Heart left ventricle (tissue), 16 donors: ENCODE results near the gene SPRED3. TPM values are rescaled to one million over a fixed set of nuclear protein-coding genes. Genes with fewer than 3 reads are reported as not detected.
"Not testable (repeated sequence)": the region's sequence is repeated elsewhere in the genome, so short reads cannot be mapped to it uniquely, and the experiment has no call there.

Experiments
- ATAC-seq, 4 donors: fragments of 200-7000 bp; cut with Tn5 transposase; one replicate each; pipeline ENCODE4 v1.9.1; 2020 to 2022; ENCODE audit warnings: moderate library complexity in 4 of 4, mild to moderate bottlenecking in 3 of 4, moderate number of reproducible peaks in 1 of 4
- DNase-seq, 5 donors: peaks; one replicate each; pipeline ENCODE4 v3.0.0-alpha.2; 2020
- H3K27ac ChIP-seq, 12 donors: fragments of 200-600 bp; sonication (generic) in 4 of 12; one replicate each; pipeline versions ENCODE4 v1.5.0 to v1.8.0; 2016 to 2022; ENCODE audit warnings: mild to moderate bottlenecking in 2 of 12
- H3K27me3 ChIP-seq, 9 donors: fragments of 200-600 bp; sonication (generic) in 2 of 9; one replicate each; pipeline versions ENCODE4 v1.5.1 to v1.8.0; 2016 to 2022; ENCODE audit warnings: mild to moderate bottlenecking in 3 of 9
- H3K36me3 ChIP-seq, 9 donors: fragments of 200-600 bp; sonication (generic) in 2 of 9; one replicate each; pipeline versions ENCODE4 v1.5.0 to v1.8.0; 2018 to 2022; ENCODE audit warnings: mild to moderate bottlenecking in 2 of 9
- H3K4me1 ChIP-seq, 12 donors: fragments of 200-600 bp; sonication (generic) in 4 of 12; one replicate each; pipeline versions ENCODE4 v1.5.0 to v1.8.0; 2016 to 2022; ENCODE audit warnings: mild to moderate bottlenecking in 3 of 12
- H3K4me3 ChIP-seq, 12 donors: fragments of 200-600 bp; sonication (generic) in 4 of 12; one replicate each; pipeline versions ENCODE4 v1.5.0 to v1.8.0; 2017 to 2022; ENCODE audit warnings: mild to moderate bottlenecking in 9 of 12, moderate library complexity in 4 of 12
- H3K9me3 ChIP-seq, 12 donors: fragments of 200-600 bp; sonication (generic) in 4 of 12; one replicate each; pipeline versions ENCODE4 v1.5.0 to v1.8.0; 2016 to 2022; ENCODE audit warnings: mild to moderate bottlenecking in 1 of 12
- POLR2A ChIP-seq, 2 donors: fragments of 450-650 bp; IDR thresholded peaks; one replicate each; pipeline ENCODE4 v1.6.1; 2017; ENCODE audit warnings: antibody characterized with exemption in 2 of 2, mild to moderate bottlenecking in 2 of 2, moderate library complexity in 2 of 2
- WGBS, 4 donors: extraction: QIAGEN DNeasy Blood & Tissue Kit in 2 of 4; methylation state at CpG; one replicate each; pipeline versions ENCODE4 v1.1.5 to v1.1.7; 2013 to 2018; 5-methylcytosine and 5-hydroxymethylcytosine counted together
- intact Hi-C, 10 donors: fragments of 100-400 bp; cut with DNase I; formaldehyde crosslinking; loops; one replicate each; pipeline versions ENCODE4 v1.11.1 to v1.14.2; 2022
- polyA plus RNA-seq, 2 donors: library from polyadenylated mRNA; stranded (reverse); fragments of 200-250 nt; gene quantifications; one replicate each; pipeline ENCODE4 v1.2.3, GENCODE V29; 2013
- total RNA-seq, 9 donors: library from RNA; depleted of rRNA in 2 of 9; stranded (reverse); fragments of >200 nt in 2 of 9; fragmentation: NEBNext Ultra II Directional in 3 of 9; extraction: Animal tissue kit (Norgen Biotek cat#: 25700) in 3 of 9; gene quantifications; one replicate each; pipeline versions ENCODE4 v1.1.0 to v1.2.4, GENCODE V29; 2016 to 2023
- TF ChIP-seq, protein P1 (sequence below), 12 donors: fragments of 200-600 bp; sonication (generic) in 4 of 12; IDR thresholded peaks; one replicate each; pipeline versions ENCODE4 v1.5.0 to v1.8.0; 2018 to 2022; ENCODE audit warnings: antibody characterized with exemption in 12 of 12, mild to moderate bottlenecking in 5 of 12
- donor health status: ischemic (EF 13 %, LVEDD 7.1; RV severe dilation, severe dysfunction).
- donor health status: healthy with polysubstance abuse.
- donor health status: DM: no; HTN: yes; CAD: no.
- donor health status: DM: no; HTN: no; CAD: no.
- donor health status: ischemic (EF 25% LVEDD 6.9; RV normal size, moderate dysfunction).
- donor health status: ischemic (EF 25% LVEDD 5.7; RV mildly dilated, moderate dysfunction).
- donor health status: healthy.
- donor health status: DM: yes; HTN: yes; CAD: no.
- donor health status: ischemic (EF 35%, LVEDD 5.7; RV mildly dilated, moderate dysfunction).
- donor health status: nonischemic (EF 11% LVEDD 7.7; RV severe dilation, severe dysfunction).
- donor health status: DM: yes; HTN: yes; CAD: no.
- donor health status: PGD.
- donor health status: ischemic (EF 29% LVEDD 5.4; RV normal size, mild dysfunction).
- donor health status: nonischemic (EF 23%, LVEDD 6.1; RV moderate dilation, normal function).

Gene SPRED3
- total and polyA plus RNA-seq, 11 donors: 0.18 to 3.1 (median 0.72) TPM; not detected in 1

DNA sequence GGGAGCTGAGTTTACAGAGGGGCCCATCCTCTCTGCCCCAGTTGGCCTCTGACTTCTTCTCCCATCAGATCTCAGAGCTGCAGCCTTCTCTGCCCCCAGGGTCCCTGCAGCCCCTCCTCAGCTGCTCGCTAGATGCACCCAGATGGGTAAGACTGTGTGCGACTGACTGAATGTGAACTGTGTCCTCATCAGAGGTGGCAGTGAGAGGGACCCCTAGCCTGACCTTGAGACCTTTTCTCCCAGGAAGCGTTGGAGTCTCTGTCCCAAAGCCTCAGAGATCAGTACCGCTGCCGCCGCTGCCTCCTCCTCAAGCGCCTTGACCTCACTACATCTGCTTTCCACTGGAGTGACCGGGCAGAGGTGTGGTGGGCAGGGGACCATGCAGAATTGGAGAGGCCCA lies 16.8 kb downstream of the SPRED3 start:
- ATAC-seq (no peak), DNase-seq (no peak)
- H3K4me1 ChIP-seq: peaks cover 0 to 13% (median 7%) of the 10 kb centered on the region in 12 donors
- H3K9me3 ChIP-seq: no peaks in the 10 kb centered on the region
- H3K27ac ChIP-seq: no peak overlapping the region
- WGBS, 4 donors: 94 to 97% (median 95%) methylated on average over 8 of the region's 8 CpGs
- intact Hi-C loops: loop anchor here in 7 of 10 donors (5.0 to 10.0 kb wide), 5 partner anchors 110 to 530 kb away; partner anchors contain the start of genes MRPS12 (in 3 of the 7) and SARS2 (in 3 of the 7)
- H3K27me3 ChIP-seq: peaks cover 0 to 17% (median 1%) of the 10 kb centered on the region in 9 donors
- peaks cover 0 to 37% (median 22%) of the 10 kb centered on the region in 9 donors for H3K36me3 ChIP-seq
- no peak overlapping the region for H3K4me3 ChIP-seq
- TF ChIP-seq, protein P1, sequence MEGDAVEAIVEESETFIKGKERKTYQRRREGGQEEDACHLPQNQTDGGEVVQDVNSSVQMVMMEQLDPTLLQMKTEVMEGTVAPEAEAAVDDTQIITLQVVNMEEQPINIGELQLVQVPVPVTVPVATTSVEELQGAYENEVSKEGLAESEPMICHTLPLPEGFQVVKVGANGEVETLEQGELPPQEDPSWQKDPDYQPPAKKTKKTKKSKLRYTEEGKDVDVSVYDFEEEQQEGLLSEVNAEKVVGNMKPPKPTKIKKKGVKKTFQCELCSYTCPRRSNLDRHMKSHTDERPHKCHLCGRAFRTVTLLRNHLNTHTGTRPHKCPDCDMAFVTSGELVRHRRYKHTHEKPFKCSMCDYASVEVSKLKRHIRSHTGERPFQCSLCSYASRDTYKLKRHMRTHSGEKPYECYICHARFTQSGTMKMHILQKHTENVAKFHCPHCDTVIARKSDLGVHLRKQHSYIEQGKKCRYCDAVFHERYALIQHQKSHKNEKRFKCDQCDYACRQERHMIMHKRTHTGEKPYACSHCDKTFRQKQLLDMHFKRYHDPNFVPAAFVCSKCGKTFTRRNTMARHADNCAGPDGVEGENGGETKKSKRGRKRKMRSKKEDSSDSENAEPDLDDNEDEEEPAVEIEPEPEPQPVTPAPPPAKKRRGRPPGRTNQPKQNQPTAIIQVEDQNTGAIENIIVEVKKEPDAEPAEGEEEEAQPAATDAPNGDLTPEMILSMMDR (IDR thresholded peaks at IDR 0.05): no peak
- no peak for TF ChIP-seq POLR2A (IDR thresholded peaks at IDR 0.05)

DNA sequence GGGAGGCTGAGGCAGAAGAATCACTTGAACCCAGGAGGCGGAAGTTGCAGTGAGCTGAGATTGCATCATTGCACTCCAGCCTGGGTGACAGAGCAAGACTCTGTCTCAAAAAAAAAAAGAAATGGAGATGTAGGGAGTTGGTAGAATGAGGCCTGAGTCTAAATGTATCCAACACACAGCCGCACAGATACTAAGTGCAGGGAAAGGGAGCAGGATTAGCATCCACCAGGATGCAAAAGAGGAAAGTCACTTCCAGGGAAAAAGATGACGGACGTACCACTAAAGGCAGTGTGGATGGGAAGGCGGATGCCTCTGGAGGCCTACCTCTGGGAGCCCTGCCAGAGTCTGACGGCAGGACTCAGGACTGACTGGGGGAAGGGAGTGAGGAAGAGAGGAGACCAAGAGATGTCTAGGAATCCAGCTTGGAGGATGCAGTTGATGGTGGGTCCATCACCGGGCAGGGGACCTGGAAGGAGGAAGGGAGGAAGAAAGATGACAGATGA lies 21.2 kb downstream of the SPRED3 start:
- WGBS, 4 donors: 31 to 37% (median 32%) methylated on average over 7 of the region's 7 CpGs
- DNase-seq (peak in 2 of 5 donors; percentile 58 to 60), ATAC-seq (peak; percentile 50 to 84 (median 76))
- Histone ChIP-seq H3K9me3 (no peaks in the 10 kb centered on the region), H3K27ac (no peak overlapping the region), H3K4me1 (peaks cover 0 to 4% (median 0%) of the 10 kb centered on the region in 12 donors), H3K36me3 (peaks cover 0 to 36% (median 22%) of the 10 kb centered on the region in 9 donors), H3K27me3 (no peaks in the 10 kb centered on the region), H3K4me3 (no peak overlapping the region)
- intact Hi-C loops: loop anchor here in 7 of 10 donors (5.0 to 10.0 kb wide), 6 partner anchors 105 to 545 kb away; partner anchors contain the start of genes MRPS12 (in 3 of the 7) and SARS2 (in 3 of the 7)
- TF ChIP-seq POLR2A (IDR thresholded peaks at IDR 0.05): no peak
- TF ChIP-seq, protein P1 (IDR thresholded peaks at IDR 0.05): no peak

DNA sequence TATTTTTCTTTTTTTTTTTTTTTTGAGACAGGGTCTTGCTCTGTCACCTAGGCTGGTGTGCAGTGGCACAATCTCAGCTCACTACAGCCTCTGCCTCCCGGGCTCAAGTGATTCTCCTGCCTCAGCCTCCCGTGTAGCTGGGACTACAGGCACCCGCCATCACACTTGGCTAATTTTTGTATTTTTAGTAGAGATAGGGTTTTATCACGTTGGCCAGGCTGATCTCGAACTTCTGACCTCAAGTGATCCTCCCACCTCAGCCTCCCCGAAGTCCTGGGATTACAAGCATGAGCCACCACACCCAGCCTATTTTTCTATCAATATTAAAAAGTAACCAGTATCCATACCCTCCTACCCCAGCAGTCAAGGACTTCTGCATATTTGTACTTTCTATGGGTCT lies 21.9 kb downstream of the SPRED3 start:
- intact Hi-C loops: loop anchor here in 1 of 10 donors (10.0 kb wide), 1 partner anchor 544 kb away; no protein-coding TSS in a partner anchor
- DNase-seq, ATAC-seq, H3K4me3 ChIP-seq, H3K27ac ChIP-seq, H3K4me1 ChIP-seq, H3K9me3 ChIP-seq, H3K27me3 ChIP-seq: not testable (repeated sequence)
- 59 to 72% (median 69%) methylated on average over 6 of the region's 6 CpGs for WGBS, 4 donors
- peaks cover 0 to 29% (median 17%) of the 10 kb centered on the region in 9 donors for H3K36me3 ChIP-seq

DNA sequence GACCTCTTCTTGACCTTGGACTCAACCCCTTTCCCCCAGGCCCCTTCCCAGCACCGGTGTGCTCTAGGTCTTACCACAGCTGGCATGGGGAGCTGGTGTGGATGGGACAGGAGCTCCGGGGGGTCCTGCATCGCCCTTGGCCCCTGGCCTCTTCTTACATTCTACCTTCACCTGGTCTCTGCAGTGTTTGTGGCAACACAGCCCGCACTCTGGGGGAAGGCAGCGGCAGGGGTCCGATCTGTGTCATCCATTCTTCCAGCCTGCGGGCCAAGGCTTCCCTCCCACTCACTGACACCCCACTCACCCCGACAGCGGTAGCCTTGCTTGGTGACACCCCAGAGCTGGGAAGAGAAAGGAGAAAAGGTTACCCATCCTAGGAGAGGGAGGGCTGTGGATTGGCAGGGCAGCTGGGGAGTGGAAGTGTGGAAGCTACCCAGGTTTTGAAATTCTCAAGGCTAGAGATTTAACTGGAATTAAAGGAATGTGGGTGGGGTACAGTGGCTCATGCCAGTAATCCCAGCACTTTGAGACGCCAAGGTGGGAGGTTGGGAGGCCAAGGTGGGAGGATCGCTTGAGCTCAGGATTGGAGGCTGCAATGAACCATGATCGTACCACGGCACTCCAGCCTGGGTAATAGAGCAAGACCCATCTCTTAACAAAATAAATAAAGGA lies 22.7 kb downstream of the SPRED3 start:
- Histone ChIP-seq H3K9me3 (no peaks in the 10 kb centered on the region), H3K27me3 (no peaks in the 10 kb centered on the region), H3K4me1 (peaks cover 0 to 4% (median 0%) of the 10 kb centered on the region in 12 donors), H3K27ac (no peak overlapping the region), H3K36me3 (peaks cover 0 to 25% (median 12%) of the 10 kb centered on the region in 9 donors), H3K4me3 (no peak overlapping the region)
- DNase-seq (no peak), ATAC-seq (peak in 1 of 4 donors; percentile 13)
- TF ChIP-seq, protein P1 (IDR thresholded peaks at IDR 0.05): no peak
- no peak for TF ChIP-seq POLR2A (IDR thresholded peaks at IDR 0.05)
- intact Hi-C loops: loop anchor here in 1 of 10 donors (10.0 kb wide), 1 partner anchor 544 kb away; no protein-coding TSS in a partner anchor
- 84 to 89% (median 87%) methylated on average over 13 of the region's 13 CpGs for WGBS, 4 donors

DNA sequence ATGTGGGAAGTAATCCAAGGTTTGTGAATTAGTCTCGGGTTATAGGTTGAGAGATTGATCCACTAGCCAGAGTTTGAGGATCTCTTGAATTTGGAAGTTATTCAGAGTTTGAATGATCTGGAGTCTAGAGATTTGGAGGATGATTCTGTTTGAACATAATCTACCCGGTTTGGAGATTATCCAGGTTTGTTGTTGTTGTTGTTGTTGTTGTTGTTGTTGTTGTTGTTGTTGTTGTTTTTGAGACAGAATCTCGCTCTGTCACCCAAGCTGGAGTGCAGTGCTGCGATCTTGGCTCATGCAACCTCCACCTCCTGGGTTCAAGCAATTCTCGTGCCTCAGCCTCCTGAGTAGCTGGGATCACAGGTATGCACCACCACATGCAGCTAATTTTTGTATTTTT lies 23.4 kb downstream of the SPRED3 start:
- WGBS, 4 donors: 90 to 93% (median 92%) methylated on average over 5 of the region's 5 CpGs
- not testable (repeated sequence) for H3K4me3 ChIP-seq, ATAC-seq, H3K4me1 ChIP-seq, DNase-seq, H3K27me3 ChIP-seq, H3K27ac ChIP-seq, H3K9me3 ChIP-seq
- peaks cover 0 to 17% (median 5%) of the 10 kb centered on the region in 9 donors for H3K36me3 ChIP-seq
- intact Hi-C loops: loop anchor here in 1 of 10 donors (10.0 kb wide), 1 partner anchor 543 kb away; no protein-coding TSS in a partner anchor
